HG02870 (cell line): Measurements from ENCODE around the gene ABAT.
A peak's percentile ranks its signal among the peaks of the same experiment; 100 is the strongest.
"Not testable (repeated sequence)": the region's sequence is repeated elsewhere in the genome, so short reads cannot be mapped to it uniquely, and the experiment has no call there.

ENCODE experiments used
- ATAC-seq: cut with Tn5 transposase; IDR thresholded peaks from one replicate; pipeline ENCODE4 v1.9.1; 2021; ENCODE audit warnings: mild to moderate bottlenecking, moderate library complexity; ENCODE audit not compliant: unreplicated experiment

ABAT gene

GRCh38 chr16:8774208-8774607, 99.8 kb downstream of the ABAT start:
- ATAC-seq: no peak

GRCh38 chr16:8775359-8775758, 100.9 kb downstream of the ABAT start:
- no peak for ATAC-seq

GRCh38 chr16:8776129-8776584, 101.7 kb downstream of the ABAT start:
- ATAC-seq: no peak

GRCh38 chr16:8777217-8777616, 102.8 kb downstream of the ABAT start:
- no peak for ATAC-seq

GRCh38 chr16:8781797-8782196, 107.4 kb downstream of the ABAT start:
- ATAC-seq: no peak

GRCh38 chr16:8782673-8783072, 108.3 kb downstream of the ABAT start:
- no peak for ATAC-seq

- no peak for ATAC-seq
Measured at GRCh38 chr16:8785408-8785807, 111.0 kb downstream of the ABAT start.

GRCh38 chr16:8786316-8786715, 111.9 kb downstream of the ABAT start:
- ATAC-seq: not testable (repeated sequence)

GRCh38 chr16:8788578-8789172, 114.3 kb downstream of the ABAT start:
- no peak for ATAC-seq

- ATAC-seq: no peak
Measured at GRCh38 chr16:8795091-8795490, 120.7 kb downstream of the ABAT start.

GRCh38 chr16:8795818-8796217, 121.4 kb downstream of the ABAT start:
- ATAC-seq: no peak

GRCh38 chr16:8796469-8797363, 122.3 kb downstream of the ABAT start:
- no peak for ATAC-seq

- ATAC-seq: peak; percentile 90
Measured at GRCh38 chr16:8797364-8798173, 123.2 kb downstream of the ABAT start, which contains the start of the genes PMM2 and TMEM186. TSS of gene PMM2 (plus strand) at chr16:8797839. CDS start at chr16:8797883, 44 bp downstream. TSS of gene TMEM186 (minus strand) at chr16:8797639. CDS start at chr16:8797614, 25 bp downstream.

GRCh38 chr16:8798174-8798527, 123.7 kb downstream of the ABAT start:
- ATAC-seq: peak; percentile 2

GRCh38 chr16:8798535-8799157, 124.2 kb downstream of the ABAT start:
- ATAC-seq: no peak

- ATAC-seq: no peak
Measured at GRCh38 chr16:8801701-8802100, 127.3 kb downstream of the ABAT start.

- ATAC-seq: not testable (repeated sequence)
Measured at GRCh38 chr16:8803733-8804132, 129.3 kb downstream of the ABAT start.

- ATAC-seq: no peak
Measured at GRCh38 chr16:8804313-8804712, 129.9 kb downstream of the ABAT start.

GRCh38 chr16:8806272-8806983, 132.0 kb downstream of the ABAT start:
- ATAC-seq: no peak

- no peak for ATAC-seq
Measured at GRCh38 chr16:8807189-8807588, 132.8 kb downstream of the ABAT start.
